Astrocyte (in vitro differentiated cells and primary cell): ENCODE data around the gene SPTB. TPM values are rescaled to one million over a fixed set of nuclear protein-coding genes. Genes with fewer than 3 reads are reported as not detected.

ENCODE experiments used
- DNase-seq: peaks from one replicate; pipeline ENCODE4 v3.0.0-alpha.2; 2010; ENCODE audit warnings: low read depth
- FAIRE-seq: peaks from 2 replicates; lab custom pipeline; 2011; peaks lifted over from hg19 to GRCh38; lab: Jason Lieb, UNC
- H2AFZ ChIP-seq: 2 replicates; pipeline ENCODE4 v1.6.0; 2012; ENCODE audit warnings: low read depth, low read length, inconsistent platforms
- H3K27ac ChIP-seq: 2 replicates; pipeline ENCODE4 v1.5.1; 2011; ENCODE audit warnings: low read depth, low read length, inconsistent platforms
- H3K27me3 ChIP-seq: 2 replicates; pipeline ENCODE4 v1.6.0; 2011; ENCODE audit warnings: low read length, inconsistent platforms; ENCODE audit not compliant: insufficient read depth
- H3K36me3 ChIP-seq: 2 replicates; pipeline ENCODE4 v1.5.1; 2011; ENCODE audit warnings: low read length, inconsistent platforms; ENCODE audit not compliant: insufficient read depth
- H3K4me1 ChIP-seq: 2 replicates; pipeline ENCODE4 v1.5.1; 2011; ENCODE audit warnings: low read length, inconsistent platforms; ENCODE audit not compliant: insufficient read depth
- H3K4me2 ChIP-seq: 2 replicates; pipeline ENCODE4 v1.6.0; 2012; ENCODE audit warnings: low read length, inconsistent platforms
- H3K4me3 ChIP-seq: 2 replicates; pipeline ENCODE4 v1.5.1; 2011; ENCODE audit warnings: low read depth, mild to moderate bottlenecking, low read length, inconsistent platforms; ENCODE audit not compliant: insufficient read depth
- H3K79me2 ChIP-seq: 2 replicates; pipeline ENCODE4 v1.6.0; 2012; ENCODE audit warnings: mild to moderate bottlenecking, low read length, inconsistent platforms; ENCODE audit not compliant: insufficient read depth
- H3K9ac ChIP-seq: 2 replicates; pipeline ENCODE4 v1.6.0; 2012; ENCODE audit warnings: mild to moderate bottlenecking, low read length, inconsistent platforms
- H3K9me3 ChIP-seq: 2 replicates; pipeline ENCODE4 v1.5.1; 2012; ENCODE audit warnings: low read depth, mild to moderate bottlenecking, low read length, inconsistent platforms; ENCODE audit not compliant: insufficient read depth
- H4K20me1 ChIP-seq: 2 replicates; pipeline ENCODE4 v1.6.0; 2012; ENCODE audit warnings: low read length, inconsistent platforms; ENCODE audit not compliant: insufficient read depth
- H3K27ac Mint-ChIP-seq: one replicate; pipeline ENCODE4 v1.8.0; 2021; ENCODE audit warnings: mild to moderate bottlenecking, mixed read lengths; ENCODE audit not compliant: unreplicated experiment
- H3K27me3 Mint-ChIP-seq: one replicate; pipeline ENCODE4 v1.8.0; 2021; ENCODE audit warnings: low read depth, mixed read lengths; ENCODE audit not compliant: unreplicated experiment
- H3K36me3 Mint-ChIP-seq: one replicate; pipeline ENCODE4 v1.8.0; 2021; ENCODE audit warnings: low read depth, mixed read lengths; ENCODE audit not compliant: unreplicated experiment
- H3K4me1 Mint-ChIP-seq: one replicate; pipeline ENCODE4 v1.8.0; 2021; ENCODE audit warnings: low read depth, mixed read lengths; ENCODE audit not compliant: unreplicated experiment
- H3K4me3 Mint-ChIP-seq: one replicate; pipeline ENCODE4 v1.8.0; 2021; ENCODE audit warnings: mild to moderate bottlenecking, moderate library complexity, mixed read lengths; ENCODE audit not compliant: unreplicated experiment
- H3K9me3 Mint-ChIP-seq: one replicate; pipeline ENCODE4 v1.8.0; 2021; ENCODE audit warnings: mild to moderate bottlenecking, mixed read lengths; ENCODE audit not compliant: unreplicated experiment
- EZH2 ChIP-seq: IDR thresholded peaks from 2 replicates; pipeline ENCODE4 v1.6.1; 2012; ENCODE audit warnings: mild to moderate bottlenecking, low read length, inconsistent platforms; ENCODE audit not compliant: insufficient read depth
- total RNA-seq: library from RNA; stranded (reverse); gene quantifications from 2 replicates; pipeline ENCODE4 v1.2.1, GENCODE V29; 2021
- TF ChIP-seq, protein P1 (sequence below): IDR thresholded peaks from 2 replicates; pipeline ENCODE4 v1.5.1; 2011; ENCODE audit warnings: low read depth, mild to moderate bottlenecking, inconsistent platforms, low read length, moderate library complexity; ENCODE audit not compliant: insufficient read depth

SPTB gene
- total RNA-seq, 1 donor from 2014 or later: 0.32 TPM

GRCh38 chr14:64767215-64767964 is 112.3 kb downstream of the SPTB start:
- TF ChIP-seq EZH2: no peak
- TF ChIP-seq, protein P1, sequence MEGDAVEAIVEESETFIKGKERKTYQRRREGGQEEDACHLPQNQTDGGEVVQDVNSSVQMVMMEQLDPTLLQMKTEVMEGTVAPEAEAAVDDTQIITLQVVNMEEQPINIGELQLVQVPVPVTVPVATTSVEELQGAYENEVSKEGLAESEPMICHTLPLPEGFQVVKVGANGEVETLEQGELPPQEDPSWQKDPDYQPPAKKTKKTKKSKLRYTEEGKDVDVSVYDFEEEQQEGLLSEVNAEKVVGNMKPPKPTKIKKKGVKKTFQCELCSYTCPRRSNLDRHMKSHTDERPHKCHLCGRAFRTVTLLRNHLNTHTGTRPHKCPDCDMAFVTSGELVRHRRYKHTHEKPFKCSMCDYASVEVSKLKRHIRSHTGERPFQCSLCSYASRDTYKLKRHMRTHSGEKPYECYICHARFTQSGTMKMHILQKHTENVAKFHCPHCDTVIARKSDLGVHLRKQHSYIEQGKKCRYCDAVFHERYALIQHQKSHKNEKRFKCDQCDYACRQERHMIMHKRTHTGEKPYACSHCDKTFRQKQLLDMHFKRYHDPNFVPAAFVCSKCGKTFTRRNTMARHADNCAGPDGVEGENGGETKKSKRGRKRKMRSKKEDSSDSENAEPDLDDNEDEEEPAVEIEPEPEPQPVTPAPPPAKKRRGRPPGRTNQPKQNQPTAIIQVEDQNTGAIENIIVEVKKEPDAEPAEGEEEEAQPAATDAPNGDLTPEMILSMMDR: no peak
- Histone ChIP-seq H3K9ac (no peak overlapping the region), H3K27me3 (no peaks in the 10 kb centered on the region), H3K4me1 (peaks cover 19% of the 10 kb centered on the region), H2AFZ (no peak overlapping the region), H3K36me3 (no peaks in the 10 kb centered on the region), H3K79me2 (no peaks in the 10 kb centered on the region), H3K4me2 (no peak overlapping the region), H4K20me1 (no peaks in the 10 kb centered on the region), H3K9me3 (no peaks in the 10 kb centered on the region), H3K27ac (no peak overlapping the region), H3K4me3 (no peak overlapping the region)
- H3K27ac Mint-ChIP-seq: no peak overlapping the region
- H3K27me3 Mint-ChIP-seq: peaks cover 21% of the 10 kb centered on the region
- H3K4me3 Mint-ChIP-seq: no peak overlapping the region
- DNase-seq (no peak), FAIRE-seq (no peak)
- H3K9me3 Mint-ChIP-seq: no peaks in the 10 kb centered on the region
- peaks cover 21% of the 10 kb centered on the region for H3K4me1 Mint-ChIP-seq
- peaks cover 2% of the 10 kb centered on the region for H3K36me3 Mint-ChIP-seq

DNA sequence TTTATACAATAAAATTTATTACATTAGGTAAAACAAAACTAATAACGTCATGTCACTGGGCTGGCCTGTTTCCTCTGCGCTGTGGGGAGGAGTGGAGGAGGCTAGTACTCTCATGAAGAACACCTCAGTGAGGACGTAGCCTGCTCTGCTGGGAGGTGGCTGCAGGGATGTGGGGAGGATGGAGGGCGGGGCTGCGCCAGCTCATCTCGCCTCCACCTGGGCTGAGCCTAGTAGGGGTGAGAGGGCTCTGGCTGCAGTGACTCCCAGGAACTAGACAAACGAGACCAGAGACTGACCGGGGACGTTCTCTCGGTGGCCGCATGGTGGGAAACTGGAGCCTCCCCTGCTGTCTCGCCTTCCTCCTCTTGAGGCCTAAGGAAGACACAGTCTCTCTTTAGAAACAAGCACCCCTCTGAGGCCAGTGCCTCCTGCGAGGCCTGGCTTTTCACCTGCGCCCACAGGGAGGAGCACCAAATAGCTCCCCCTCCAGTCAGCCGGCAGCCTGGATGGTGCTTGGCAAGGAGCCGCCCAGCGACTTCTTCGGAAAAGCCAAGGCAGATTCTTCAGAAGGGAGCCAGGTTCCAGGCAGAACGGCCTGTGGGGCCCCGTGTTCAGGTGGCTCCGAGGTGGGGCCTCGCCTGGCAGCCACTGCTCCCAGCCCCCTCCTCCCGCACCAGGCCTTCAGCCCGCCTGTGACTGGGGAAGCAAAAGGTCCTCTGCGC is 113.1 kb downstream of the SPTB start:
- Mint-ChIP-seq H3K4me3 (no peak overlapping the region), H3K9me3 (no peaks in the 10 kb centered on the region), H3K4me1 (peaks cover 27% of the 10 kb centered on the region), H3K27me3 (peaks cover 21% of the 10 kb centered on the region), H3K36me3 (peaks cover 2% of the 10 kb centered on the region), H3K27ac (no peak overlapping the region)
- Histone ChIP-seq H3K27me3 (no peaks in the 10 kb centered on the region), H3K79me2 (no peaks in the 10 kb centered on the region), H3K9me3 (no peaks in the 10 kb centered on the region), H3K4me3 (no peak overlapping the region), H3K9ac (no peak overlapping the region), H3K4me1 (peaks cover 27% of the 10 kb centered on the region), H3K36me3 (no peaks in the 10 kb centered on the region), H2AFZ (no peak overlapping the region), H4K20me1 (no peaks in the 10 kb centered on the region), H3K4me2 (no peak overlapping the region), H3K27ac (no peak overlapping the region)
- TF ChIP-seq, protein P1: no peak
- no peak for TF ChIP-seq EZH2
- DNase-seq: no peak
- FAIRE-seq: no peak
